Adrenal gland (tissue), 12 donors: ENCODE data around the gene CYP1B1. TPM values are rescaled to one million over a fixed set of nuclear protein-coding genes. Genes with fewer than 3 reads are reported as not detected.
A peak's percentile ranks its signal among the peaks of the same experiment; 100 is the strongest.
"Not testable (repeated sequence)": the region's sequence is repeated elsewhere in the genome, so short reads cannot be mapped to it uniquely, and the experiment has no call there.

ENCODE experiments used
- DNase-seq, 7 donors: peaks; one replicate each; pipeline ENCODE4 v3.0.0-alpha.2; 2019 to 2020
- H3K27ac ChIP-seq, 5 donors: fragments of 200-600 bp; sonication (generic) in 4 of 5; 1 replicate in 3 of 5; 2 replicates in 2 of 5; pipeline versions ENCODE4 v1.5.1 to v1.8.0; 2016 to 2020; ENCODE audit warnings: mild to moderate bottlenecking in 1 of 5
- H3K27me3 ChIP-seq: fragments of 200-600 bp; 2 replicates; pipeline ENCODE4 v1.8.0; 2021
- H3K36me3 ChIP-seq, 2 donors: fragments of 200-600 bp; replicated peaks in 1 of 2; 1 replicate in 1 of 2; 2 replicates in 1 of 2; pipeline versions ENCODE4 v1.5.1 to v1.8.0; 2018 to 2022
- H3K4me1 ChIP-seq, 2 donors: fragments of 200-600 bp; replicated peaks in 1 of 2; 1 replicate in 1 of 2; 2 replicates in 1 of 2; pipeline versions ENCODE4 v1.5.1 to v1.8.0; 2018 to 2021
- H3K4me3 ChIP-seq, 4 donors: fragments of 200-600 bp; sonication (generic) in 3 of 4; one replicate each; pipeline ENCODE4 v1.5.1; 2016 to 2018
- H3K9me3 ChIP-seq, 3 donors: fragments of 200-600 bp; sonication (generic) in 1 of 3; replicated peaks in 1 of 3; 1 replicate in 2 of 3; 2 replicates in 1 of 3; pipeline versions ENCODE4 v1.5.1 to v1.8.0; 2016 to 2021
- POLR2A ChIP-seq, 2 donors: fragments of 450-650 bp; IDR thresholded peaks; one replicate each; pipeline ENCODE4 v1.6.1; 2017; ENCODE audit warnings: antibody characterized with exemption in 2 of 2, mild to moderate bottlenecking in 2 of 2, moderate library complexity in 1 of 2
- WGBS, 4 donors: extraction: QIAGEN DNeasy Blood & Tissue Kit in 2 of 4; methylation state at CpG; one replicate each; pipeline versions ENCODE4 v1.1.5 to v1.1.7; 2013 to 2017; 5-methylcytosine and 5-hydroxymethylcytosine counted together
- intact Hi-C, 2 donors: fragments of 100-400 bp; cut with DNase I; formaldehyde crosslinking; loops; one replicate each; pipeline versions ENCODE4 v1.14.1 to v1.15.0; 2022 to 2023
- polyA plus RNA-seq, 3 donors: library from polyadenylated mRNA; stranded (reverse); fragments of 200-250 nt in 2 of 3; fragments of 350-450 nt in 1 of 3; fragmentation: Illumina TruSeq in 1 of 3; extraction: RNeasy Lipid Tissue Mini Kit (QIAGEN cat#74804) in 1 of 3; gene quantifications; one replicate each; pipeline ENCODE4 v1.2.3, GENCODE V29; 2013 to 2014
- total RNA-seq, 9 donors: library from RNA; depleted of rRNA in 4 of 9; stranded (reverse); fragments of >200 nt in 4 of 9; fragments of 120-200 nt in 1 of 9; fragmentation: NEBNext Ultra II Directional in 1 of 9; extraction: Animal tissue kit (Norgen Biotek cat#: 25700) in 1 of 9; gene quantifications; one replicate each; pipeline versions ENCODE4 v1.1.0 to v1.2.4, GENCODE V29; 2013 to 2023
- TF ChIP-seq, protein P1 (sequence below), 6 experiments: fragments of 450-650 bp in 4 of 6; fragments of 200-600 bp in 2 of 6; sonication (generic) in 1 of 6; IDR thresholded peaks; 1 replicate in 5 of 6; 2 replicates in 1 of 6; pipeline versions ENCODE4 v1.5.1 to v1.8.0; 2016 to 2021; ENCODE audit warnings: antibody characterized with exemption in 6 of 6, mild to moderate bottlenecking in 2 of 6, moderate library complexity in 1 of 6
- donor health status: healthy with polysubstance abuse.
- donor health status: Bipolar disorder and iron deficiency.
- donor health status: DM: yes; HTN: yes; CAD: no.
- donor health status: DM: no; HTN: no; CAD: no.
- donor health status: DM: no; HTN: no; CAD: no.
- donor health status: DM: yes; HTN: yes; CAD: no.

CYP1B1 gene
- total and polyA plus RNA-seq, 12 donors: 2.5 to 118 (median 34.4) TPM

DNA sequence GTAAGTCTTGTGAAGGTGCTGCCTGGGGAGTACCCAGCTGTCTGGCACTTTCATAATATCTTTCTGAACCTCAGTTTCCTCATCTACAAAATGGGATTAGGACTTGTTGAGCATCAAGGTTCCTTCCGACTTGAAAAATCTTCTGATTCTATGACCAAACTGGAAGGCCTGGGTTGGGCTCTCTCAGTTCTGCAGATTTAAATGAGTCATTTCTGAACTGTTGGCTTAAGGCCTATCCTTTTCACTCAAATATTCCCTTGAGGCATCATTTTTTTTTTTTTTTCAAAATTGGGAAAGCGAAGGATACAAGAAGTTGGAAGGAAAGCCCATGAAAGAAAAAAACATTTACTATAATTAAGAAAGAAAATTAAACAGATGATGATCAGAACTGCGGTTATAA lies 40.8 kb upstream of the CYP1B1 start:
- H3K27ac ChIP-seq: no peak overlapping the region
- no peak for TF ChIP-seq POLR2A (IDR thresholded peaks at IDR 0.05)
- TF ChIP-seq, protein P1, sequence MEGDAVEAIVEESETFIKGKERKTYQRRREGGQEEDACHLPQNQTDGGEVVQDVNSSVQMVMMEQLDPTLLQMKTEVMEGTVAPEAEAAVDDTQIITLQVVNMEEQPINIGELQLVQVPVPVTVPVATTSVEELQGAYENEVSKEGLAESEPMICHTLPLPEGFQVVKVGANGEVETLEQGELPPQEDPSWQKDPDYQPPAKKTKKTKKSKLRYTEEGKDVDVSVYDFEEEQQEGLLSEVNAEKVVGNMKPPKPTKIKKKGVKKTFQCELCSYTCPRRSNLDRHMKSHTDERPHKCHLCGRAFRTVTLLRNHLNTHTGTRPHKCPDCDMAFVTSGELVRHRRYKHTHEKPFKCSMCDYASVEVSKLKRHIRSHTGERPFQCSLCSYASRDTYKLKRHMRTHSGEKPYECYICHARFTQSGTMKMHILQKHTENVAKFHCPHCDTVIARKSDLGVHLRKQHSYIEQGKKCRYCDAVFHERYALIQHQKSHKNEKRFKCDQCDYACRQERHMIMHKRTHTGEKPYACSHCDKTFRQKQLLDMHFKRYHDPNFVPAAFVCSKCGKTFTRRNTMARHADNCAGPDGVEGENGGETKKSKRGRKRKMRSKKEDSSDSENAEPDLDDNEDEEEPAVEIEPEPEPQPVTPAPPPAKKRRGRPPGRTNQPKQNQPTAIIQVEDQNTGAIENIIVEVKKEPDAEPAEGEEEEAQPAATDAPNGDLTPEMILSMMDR (IDR thresholded peaks at IDR 0.05): no peak
- no peak overlapping the region for H3K4me3 ChIP-seq
- DNase-seq: no peak
- no peaks in the 10 kb centered on the region for H3K36me3 ChIP-seq
- no peaks in the 10 kb centered on the region for H3K9me3 ChIP-seq
- no peaks in the 10 kb centered on the region for H3K27me3 ChIP-seq
- peaks cover 19 to 30% of the 10 kb centered on the region in 2 donors for H3K4me1 ChIP-seq
- WGBS, 4 donors: 79 to 83% (median 80%) methylated on average over 3 of the region's 3 CpGs
- intact Hi-C loops: loop anchor here in 1 of 2 donors (10.0 kb wide), 1 partner anchor 148 kb away; no protein-coding TSS in a partner anchor

DNA sequence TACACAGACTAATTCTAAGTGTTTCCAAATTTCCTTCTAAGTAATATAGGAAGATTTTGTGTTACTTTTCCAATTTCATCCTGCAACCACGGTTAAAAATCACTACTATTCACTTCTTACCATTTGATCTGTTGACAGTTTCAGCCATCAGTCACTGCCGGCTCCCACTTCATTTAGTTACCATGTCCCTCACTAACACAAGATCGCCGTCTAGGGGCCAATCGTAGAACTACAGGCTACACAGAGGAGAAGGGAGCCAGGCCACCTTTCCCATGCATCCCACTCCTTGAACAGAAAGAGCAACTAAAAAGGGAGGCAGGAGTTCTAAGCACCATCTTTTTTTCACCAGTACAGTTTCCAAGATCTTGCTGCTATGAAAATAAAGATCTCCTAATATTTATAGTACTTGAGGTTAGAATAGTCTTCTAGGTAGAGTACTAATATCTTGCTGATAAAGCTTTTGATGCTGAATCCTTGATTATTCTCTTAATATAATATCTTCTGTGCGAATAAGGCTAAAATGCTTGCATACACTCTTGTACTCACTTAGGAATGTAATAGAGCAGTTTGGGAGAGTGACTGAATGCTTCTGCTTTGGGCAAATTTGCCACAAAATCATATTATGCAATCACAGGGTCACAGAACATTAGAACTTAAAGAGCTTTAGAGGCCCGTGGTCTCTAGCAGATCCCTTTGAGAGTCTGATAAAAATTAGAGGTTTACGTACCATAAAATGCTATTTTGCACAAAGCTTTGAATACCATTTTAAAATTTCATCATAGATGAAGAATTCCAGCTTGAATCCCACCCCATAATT lies 39.5 kb upstream of the CYP1B1 start:
- 32 to 37% (median 35%) methylated on average over 8 of the region's 8 CpGs for WGBS, 4 donors
- Histone ChIP-seq H3K36me3 (no peaks in the 10 kb centered on the region), H3K27me3 (no peaks in the 10 kb centered on the region), H3K9me3 (no peaks in the 10 kb centered on the region), H3K4me3 (no peak overlapping the region), H3K27ac (peak overlapping the region in 2 of 5 donors; percentile 17 to 27), H3K4me1 (peaks cover 19 to 30% of the 10 kb centered on the region in 2 donors)
- intact Hi-C loops: loop anchor here in 1 of 2 donors (10.0 kb wide), 1 partner anchor 149 kb away; no protein-coding TSS in a partner anchor
- TF ChIP-seq, protein P1 (IDR thresholded peaks at IDR 0.05): peak; percentile 74 to 88 (median 80)
- TF ChIP-seq POLR2A (IDR thresholded peaks at IDR 0.05): no peak
- DNase-seq: peak; percentile 60 to 88 (median 77)

DNA sequence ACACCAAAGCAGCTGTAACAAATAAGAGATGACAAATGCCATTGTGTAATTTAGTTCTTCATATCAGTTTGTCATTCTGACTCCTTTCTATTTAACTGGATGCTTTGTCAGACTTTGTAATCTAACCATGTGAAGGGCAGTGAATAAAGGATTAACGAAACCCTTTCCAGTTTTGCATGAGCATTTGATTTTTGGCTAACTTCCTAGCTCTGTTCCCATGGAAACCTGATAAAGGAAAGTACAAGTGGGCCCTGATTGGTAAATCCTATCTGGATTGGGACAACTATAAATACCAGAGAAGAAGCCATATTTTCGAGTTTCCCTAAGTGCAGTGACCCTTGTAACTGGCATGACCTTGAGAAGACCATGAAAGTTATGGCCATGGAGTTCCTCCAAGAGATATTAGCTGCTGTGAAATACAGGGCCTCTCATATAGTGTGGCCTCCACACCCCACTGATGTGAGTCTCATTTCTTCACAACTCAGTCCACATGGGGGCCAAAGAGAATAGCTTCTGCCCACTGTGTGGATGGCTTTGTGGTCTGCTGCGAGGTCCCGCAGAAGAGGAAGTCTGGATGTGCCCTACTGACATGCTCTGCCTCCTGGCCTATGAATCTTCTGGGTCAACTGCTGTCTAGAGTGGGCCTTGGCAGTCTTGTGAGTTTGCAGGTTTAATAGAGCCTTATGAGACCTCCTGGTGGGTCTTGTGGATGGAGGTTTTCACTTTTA lies 38.2 kb upstream of the CYP1B1 start:
- no peaks in the 10 kb centered on the region for H3K27me3 ChIP-seq
- H3K27ac ChIP-seq: peak overlapping the region; percentile 2 to 79 (median 73)
- 31 to 60% (median 53%) methylated on average over 2 to 4 of the region's 4 CpGs for WGBS, 4 donors
- H3K9me3 ChIP-seq: no peaks in the 10 kb centered on the region
- TF ChIP-seq, protein P1 (IDR thresholded peaks at IDR 0.05): peak in 2 of 6 experiments; percentile 4 to 14
- TF ChIP-seq POLR2A (IDR thresholded peaks at IDR 0.05): peak in 1 of 2 donors; percentile 32
- peaks cover 19 to 30% of the 10 kb centered on the region in 2 donors for H3K4me1 ChIP-seq
- intact Hi-C loops: loop anchor here in 1 of 2 donors (10.0 kb wide), 1 partner anchor 151 kb away; no protein-coding TSS in a partner anchor
- DNase-seq: peak in 4 of 7 donors; percentile 30 to 60 (median 52)
- no peaks in the 10 kb centered on the region for H3K36me3 ChIP-seq
- no peak overlapping the region for H3K4me3 ChIP-seq

DNA sequence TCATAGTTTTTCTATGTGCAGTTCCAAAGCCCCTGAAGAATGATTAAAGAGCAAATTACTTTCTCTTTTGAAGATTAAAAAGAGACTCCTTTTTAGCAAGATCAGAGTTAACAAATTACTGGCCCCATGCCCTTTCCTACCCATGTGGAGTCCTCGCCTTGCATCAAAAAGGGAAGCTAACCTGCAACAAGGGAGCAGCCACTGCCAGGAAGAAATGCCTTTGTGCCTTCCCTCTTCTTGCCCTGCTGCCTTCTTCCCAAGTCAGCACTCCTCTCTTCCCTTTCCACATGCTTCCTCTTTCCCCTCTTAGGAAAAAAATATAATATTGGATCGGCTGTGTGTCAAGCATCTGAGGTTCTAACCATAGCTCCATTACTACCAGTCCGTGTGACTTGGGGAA lies 37.1 kb upstream of the CYP1B1 start:
- Histone ChIP-seq H3K27ac (peak overlapping the region in 3 of 5 donors; percentile 7 to 79 (median 76)), H3K27me3 (no peaks in the 10 kb centered on the region), H3K4me3 (no peak overlapping the region), H3K4me1 (peaks cover 19 to 30% of the 10 kb centered on the region in 2 donors), H3K36me3 (no peaks in the 10 kb centered on the region), H3K9me3 (no peaks in the 10 kb centered on the region)
- TF ChIP-seq POLR2A (IDR thresholded peaks at IDR 0.05): no peak
- TF ChIP-seq, protein P1 (IDR thresholded peaks at IDR 0.05): no peak
- peak in 1 of 7 donors; percentile 41 for DNase-seq
- intact Hi-C loops: loop anchor here in 1 of 2 donors (10.0 kb wide), 1 partner anchor 152 kb away; no protein-coding TSS in a partner anchor
- 67 to 74% (median 72%) methylated on average over 3 of the region's 3 CpGs for WGBS, 4 donors

DNA sequence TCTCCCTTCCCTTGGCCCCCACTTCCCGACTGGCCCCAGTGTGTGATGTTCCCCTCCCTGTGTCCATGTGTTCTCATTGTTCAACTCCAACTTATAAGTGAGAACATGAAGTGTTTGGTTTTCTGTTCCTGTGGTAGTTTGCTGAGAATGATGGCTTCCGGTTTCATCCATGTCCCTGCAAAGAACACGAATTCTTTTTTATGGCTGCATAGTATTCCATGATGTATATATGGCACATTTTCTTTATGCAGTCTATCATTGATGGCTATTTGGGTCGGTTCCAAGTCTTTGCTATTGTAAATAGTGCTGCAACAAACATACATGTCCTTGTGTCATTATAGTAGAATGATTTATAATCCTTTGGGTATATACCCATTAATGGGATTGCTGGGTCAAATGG lies 35.4 kb upstream of the CYP1B1 start:
- intact Hi-C loops: loop anchor here in 1 of 2 donors (10.0 kb wide), 1 partner anchor 153 kb away; no protein-coding TSS in a partner anchor
- 84 to 94% (median 86%) methylated on average over 4 of the region's 4 CpGs for WGBS, 4 donors
- H3K27ac ChIP-seq, DNase-seq, H3K36me3 ChIP-seq, H3K9me3 ChIP-seq, H3K27me3 ChIP-seq, H3K4me3 ChIP-seq: not testable (repeated sequence)
- peaks cover 28 to 40% of the 10 kb centered on the region in 2 donors for H3K4me1 ChIP-seq
